IPS DF 6.9 (cell line): ENCODE measurements around the gene HSFX1.
"Not testable (repeated sequence)": the region's sequence is repeated elsewhere in the genome, so short reads cannot be mapped to it uniquely, and the experiment has no call there.

Experiments used
- DNase-seq: peaks from one replicate; pipeline ENCODE4 v3.0.0-alpha.2; 2013; ENCODE audit warnings: low read depth, low spot score
- H3K27ac ChIP-seq: one replicate; pipeline ENCODE4 v1.5.1; 2013; ENCODE audit warnings: low read length, control low read depth
- H3K27me3 ChIP-seq: 2 replicates; pipeline ENCODE4 v1.6.1; 2013; ENCODE audit warnings: mild to moderate bottlenecking, low read length; ENCODE audit not compliant: control insufficient read depth, insufficient read depth
- H3K36me3 ChIP-seq: 2 replicates; pipeline ENCODE4 v1.6.1; 2013; ENCODE audit warnings: low read length; ENCODE audit not compliant: control insufficient read depth, insufficient read depth
- H3K4me1 ChIP-seq: 2 replicates; pipeline ENCODE4 v1.6.1; 2013; ENCODE audit warnings: low read length; ENCODE audit not compliant: control insufficient read depth, insufficient read depth
- H3K4me3 ChIP-seq: 2 replicates; pipeline ENCODE4 v1.5.1; 2013; ENCODE audit warnings: mild to moderate bottlenecking, low read length
- H3K9me3 ChIP-seq: 2 replicates; pipeline ENCODE4 v1.6.1; 2013; ENCODE audit warnings: low read length, inconsistent platforms; ENCODE audit not compliant: control insufficient read depth, insufficient read depth
- WGBS: extraction: QIAGEN DNeasy Blood & Tissue Kit; methylation state at CpG from one replicate; pipeline ENCODE4 v1.1.7; 2013; ENCODE audit warnings: mixed read lengths, missing lambda C conversion rate; ENCODE audit not compliant: insufficient read length, insufficient coverage; 5-methylcytosine and 5-hydroxymethylcytosine counted together

Gene HSFX1

GRCh38 chrX:149761858-149762674 lies 11.8 kb upstream of the HSFX1 start:
- H3K4me3 ChIP-seq, H3K36me3 ChIP-seq, H3K9me3 ChIP-seq, DNase-seq, H3K27ac ChIP-seq, H3K27me3 ChIP-seq, H3K4me1 ChIP-seq: not testable (repeated sequence)
- no CpG with 5 or more reads among the region's 22 CpGs for WGBS

GRCh38 chrX:149762696-149763614 lies 10.9 kb upstream of the HSFX1 start:
- Histone ChIP-seq H3K4me3 (no peak overlapping the region), H3K9me3 (no peaks in the 10 kb centered on the region)
- WGBS, result no CpG with 5 or more reads among the region's 11 CpGs

GRCh38 chrX:149770344-149770743 lies 3.5 kb upstream of the HSFX1 start:
- not testable (repeated sequence) for H3K4me1 ChIP-seq, H3K27ac ChIP-seq, DNase-seq, H3K4me3 ChIP-seq, H3K9me3 ChIP-seq, H3K27me3 ChIP-seq, H3K36me3 ChIP-seq
- WGBS, result no CpG with 5 or more reads among the region's 12 CpGs

More at GRCh38 chrX:149762696-149763614, 10.9 kb upstream of the HSFX1 start:
- Histone ChIP-seq H3K27ac (no peak overlapping the region), H3K4me1 (no peaks in the 10 kb centered on the region), H3K27me3 (no peaks in the 10 kb centered on the region), H3K36me3 (no peaks in the 10 kb centered on the region)
- no peak for DNase-seq

GRCh38 chrX:149773026-149773425 lies 842 bp upstream of the HSFX1 start:
- H3K4me3 ChIP-seq, H3K36me3 ChIP-seq, H3K4me1 ChIP-seq, DNase-seq, H3K9me3 ChIP-seq, H3K27ac ChIP-seq, H3K27me3 ChIP-seq: not testable (repeated sequence)
- no CpG with 5 or more reads among the region's 9 CpGs for WGBS

- not testable (repeated sequence) for H3K27ac ChIP-seq, DNase-seq, H3K36me3 ChIP-seq, H3K27me3 ChIP-seq, H3K9me3 ChIP-seq, H3K4me1 ChIP-seq, H3K4me3 ChIP-seq
- no CpG with 5 or more reads among the region's 7 CpGs for WGBS
These were observed 4.1 kb downstream of the HSFX1 start for GRCh38 chrX:149777999-149778398.

GRCh38 chrX:149781727-149782126 lies 7.9 kb downstream of the HSFX1 start, which contains the start of gene MAGEA9:
Gene MAGEA9, plus strand, starts transcription at chrX:149781930. Its CDS starts 4,281 bp downstream, at chrX:149786211.
- not testable (repeated sequence) for H3K9me3 ChIP-seq, H3K27ac ChIP-seq, H3K4me1 ChIP-seq, H3K36me3 ChIP-seq, DNase-seq, H3K27me3 ChIP-seq, H3K4me3 ChIP-seq
- WGBS, result no CpG with 5 or more reads among the region's 14 CpGs

- H3K4me3 ChIP-seq, H3K27me3 ChIP-seq, DNase-seq, H3K4me1 ChIP-seq, H3K36me3 ChIP-seq, H3K9me3 ChIP-seq, H3K27ac ChIP-seq: not testable (repeated sequence)
- no CpG with 5 or more reads among the region's 1 CpG for WGBS
These were observed 21.7 kb downstream of the HSFX1 start for GRCh38 chrX:149795531-149795930.

GRCh38 chrX:149799095-149799714 lies 25.3 kb downstream of the HSFX1 start:
- H3K4me3 ChIP-seq, result no peak overlapping the region
- DNase-seq, result no peak
- H3K9me3 ChIP-seq, result no peaks in the 10 kb centered on the region
- no peak overlapping the region for H3K27ac ChIP-seq
- no peaks in the 10 kb centered on the region for H3K36me3 ChIP-seq
- WGBS, result no CpG with 5 or more reads among the region's 6 CpGs
- no peaks in the 10 kb centered on the region for H3K27me3 ChIP-seq
- no peaks in the 10 kb centered on the region for H3K4me1 ChIP-seq

- Histone ChIP-seq H3K9me3 (no peaks in the 10 kb centered on the region), H3K27ac (no peak overlapping the region), H3K4me3 (no peak overlapping the region), H3K27me3 (no peaks in the 10 kb centered on the region), H3K4me1 (no peaks in the 10 kb centered on the region), H3K36me3 (no peaks in the 10 kb centered on the region)
- no peak for DNase-seq
- WGBS, result no CpG with 5 or more reads among the region's 3 CpGs
These were observed 26.1 kb downstream of the HSFX1 start for GRCh38 chrX:149799938-149800337.

- WGBS, result no CpG with 5 or more reads among the region's 10 CpGs
- H3K9me3 ChIP-seq, result no peaks in the 10 kb centered on the region
- H3K36me3 ChIP-seq, result no peaks in the 10 kb centered on the region
- no peak for DNase-seq
- H3K27me3 ChIP-seq, result no peaks in the 10 kb centered on the region
- no peak overlapping the region for H3K4me3 ChIP-seq
- no peak overlapping the region for H3K27ac ChIP-seq
- no peaks in the 10 kb centered on the region for H3K4me1 ChIP-seq
These were observed 29.7 kb downstream of the HSFX1 start for GRCh38 chrX:149803458-149804062.
